ENCODE measurements around the gene PLEKHA7. TPM values are rescaled to one million over a fixed set of nuclear protein-coding genes. Genes with fewer than 3 reads are reported as not detected.

Gene PLEKHA7
- total RNA-seq, 1 experiment from 2014 or later = 4.4 TPM

GRCh38 chr11:16809886-16810668 lies 204.1 kb downstream of the PLEKHA7 start:
- Histone ChIP-seq H3K4me3 (ENCODE audit: low read length) (no peak overlapping the region), H3K4me2 (ENCODE audit: low read depth, low read length, poor library complexity, severe bottlenecking) (no peak overlapping the region), H3K4me1 (ENCODE audit: low read length) (no peaks in the 10 kb centered on the region), H3K27ac (ENCODE audit: low read length) (no peak overlapping the region), H4K20me1 (ENCODE audit: insufficient read depth, low read depth, low read length) (no peaks in the 10 kb centered on the region), H3K9me3 (ENCODE audit: low read length) (no peaks in the 10 kb centered on the region), H3K79me2 (ENCODE audit: low read length) (no peaks in the 10 kb centered on the region), H3K27me3 (ENCODE audit: low read length) (no peaks in the 10 kb centered on the region), H3K36me3 (ENCODE audit: insufficient read depth, low read length) (no peaks in the 10 kb centered on the region), H2AFZ (ENCODE audit: low read length) (no peak overlapping the region), H3K9me2 (replicated peaks; ENCODE audit: insufficient read depth, low read length) (no peaks in the 10 kb centered on the region), H3K9ac (ENCODE audit: low read length) (no peak overlapping the region)
- no peak for DNase-seq

- H3K4me3 ChIP-seq (ENCODE audit: low read length) = no peak overlapping the region
- H3K4me1 ChIP-seq (ENCODE audit: low read length) = no peaks in the 10 kb centered on the region
- no peak overlapping the region for H3K9ac ChIP-seq (ENCODE audit: low read length)
- H3K9me2 ChIP-seq (replicated peaks; ENCODE audit: insufficient read depth, low read length) = no peaks in the 10 kb centered on the region
- H3K27me3 ChIP-seq (ENCODE audit: low read length) = no peaks in the 10 kb centered on the region
- no peaks in the 10 kb centered on the region for H4K20me1 ChIP-seq (ENCODE audit: insufficient read depth, low read depth, low read length)
- no peaks in the 10 kb centered on the region for H3K9me3 ChIP-seq (ENCODE audit: low read length)
- no peaks in the 10 kb centered on the region for H3K36me3 ChIP-seq (ENCODE audit: insufficient read depth, low read length)
- no peaks in the 10 kb centered on the region for H3K79me2 ChIP-seq (ENCODE audit: low read length)
- H3K4me2 ChIP-seq (ENCODE audit: low read depth, low read length, poor library complexity, severe bottlenecking) = no peak overlapping the region
- no peak for DNase-seq
- no peak overlapping the region for H3K27ac ChIP-seq (ENCODE audit: low read length)
- no peak overlapping the region for H2AFZ ChIP-seq (ENCODE audit: low read length)
Measured at GRCh38 chr11:16807306-16807705, 206.9 kb downstream of the PLEKHA7 start.

GRCh38 chr11:16806791-16807190 lies 207.4 kb downstream of the PLEKHA7 start:
- no peaks in the 10 kb centered on the region for H4K20me1 ChIP-seq (ENCODE audit: insufficient read depth, low read depth, low read length)
- H3K36me3 ChIP-seq (ENCODE audit: insufficient read depth, low read length) = no peaks in the 10 kb centered on the region
- DNase-seq = no peak
- H3K4me1 ChIP-seq (ENCODE audit: low read length) = no peaks in the 10 kb centered on the region
- no peaks in the 10 kb centered on the region for H3K79me2 ChIP-seq (ENCODE audit: low read length)
- no peaks in the 10 kb centered on the region for H3K27me3 ChIP-seq (ENCODE audit: low read length)
- no peak overlapping the region for H3K27ac ChIP-seq (ENCODE audit: low read length)
- no peak overlapping the region for H3K9ac ChIP-seq (ENCODE audit: low read length)
- no peak overlapping the region for H3K4me3 ChIP-seq (ENCODE audit: low read length)
- no peak overlapping the region for H3K4me2 ChIP-seq (ENCODE audit: low read depth, low read length, poor library complexity, severe bottlenecking)
- no peak overlapping the region for H2AFZ ChIP-seq (ENCODE audit: low read length)
- no peaks in the 10 kb centered on the region for H3K9me3 ChIP-seq (ENCODE audit: low read length)
- H3K9me2 ChIP-seq (replicated peaks; ENCODE audit: insufficient read depth, low read length) = no peaks in the 10 kb centered on the region

DNA sequence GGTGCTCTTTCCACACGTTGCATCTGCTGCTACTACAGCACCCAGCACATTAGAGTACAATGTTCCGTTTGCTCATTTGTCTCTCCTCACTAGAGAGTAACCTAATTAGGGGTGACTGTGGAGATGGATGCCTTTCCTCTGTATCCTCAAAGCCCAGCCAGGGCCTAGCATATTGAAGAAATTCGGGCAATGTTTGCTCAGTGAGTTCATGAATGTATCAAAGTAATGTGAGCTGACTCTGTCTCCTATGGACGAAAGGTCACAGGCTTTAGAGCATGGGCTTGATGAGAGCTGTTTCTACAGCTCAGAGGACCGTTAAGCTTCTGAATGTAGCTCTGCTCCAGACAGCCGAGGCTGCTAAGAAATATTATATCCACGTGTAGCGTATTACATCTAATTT lies 208.3 kb downstream of the PLEKHA7 start:
- DNase-seq = no peak
- H3K4me2 ChIP-seq (ENCODE audit: low read depth, low read length, poor library complexity, severe bottlenecking) = no peak overlapping the region
- H3K9ac ChIP-seq (ENCODE audit: low read length) = no peak overlapping the region
- H3K36me3 ChIP-seq (ENCODE audit: insufficient read depth, low read length) = no peaks in the 10 kb centered on the region
- no peaks in the 10 kb centered on the region for H3K9me2 ChIP-seq (replicated peaks; ENCODE audit: insufficient read depth, low read length)
- no peak overlapping the region for H3K27ac ChIP-seq (ENCODE audit: low read length)
- no peaks in the 10 kb centered on the region for H3K27me3 ChIP-seq (ENCODE audit: low read length)
- H3K4me1 ChIP-seq (ENCODE audit: low read length) = no peaks in the 10 kb centered on the region
- no peaks in the 10 kb centered on the region for H4K20me1 ChIP-seq (ENCODE audit: insufficient read depth, low read depth, low read length)
- no peaks in the 10 kb centered on the region for H3K9me3 ChIP-seq (ENCODE audit: low read length)
- H2AFZ ChIP-seq (ENCODE audit: low read length) = no peak overlapping the region
- no peak overlapping the region for H3K4me3 ChIP-seq (ENCODE audit: low read length)
- H3K79me2 ChIP-seq (ENCODE audit: low read length) = no peaks in the 10 kb centered on the region

DNA sequence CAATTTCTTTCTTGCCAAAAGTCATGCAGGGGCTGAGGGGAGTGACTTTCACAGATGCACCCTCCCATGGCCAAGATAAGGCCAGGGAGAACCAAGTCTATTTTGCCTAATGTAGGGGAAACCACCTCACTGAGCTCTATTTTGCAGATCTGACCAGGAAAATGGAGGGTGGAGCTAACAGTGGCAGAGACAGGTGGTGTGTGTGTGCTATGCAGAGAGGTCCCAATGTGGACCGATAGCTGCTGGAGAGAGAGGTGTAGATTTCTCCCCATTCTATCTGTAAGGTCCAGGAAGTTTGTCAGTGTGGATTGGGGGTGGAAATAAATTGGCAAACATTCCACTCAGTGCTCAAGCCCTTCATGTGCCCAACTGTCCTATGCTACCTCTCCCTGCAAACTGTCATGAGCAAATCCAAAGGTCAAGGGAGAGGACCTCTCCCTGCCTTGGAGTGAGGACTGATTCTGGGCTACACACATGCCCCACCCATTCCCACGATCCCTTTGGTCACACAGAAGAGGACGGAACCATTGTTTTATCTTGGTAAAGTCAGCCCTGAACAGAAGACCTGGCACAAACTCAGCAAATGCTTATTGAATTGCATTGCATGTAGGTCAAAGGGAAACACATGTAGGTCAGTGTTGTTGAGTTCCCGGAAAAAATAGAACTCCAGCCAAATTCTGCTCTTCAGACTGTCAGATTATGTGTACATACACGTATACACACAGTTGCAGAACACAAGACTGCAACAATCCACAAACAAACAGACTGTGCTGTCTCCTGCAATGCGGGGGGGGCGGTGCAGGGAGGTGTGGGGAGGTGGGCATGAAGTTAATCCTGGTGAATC lies 209.9 kb downstream of the PLEKHA7 start:
- no peak for DNase-seq
- no peak overlapping the region for H3K9ac ChIP-seq (ENCODE audit: low read length)
- no peaks in the 10 kb centered on the region for H3K9me3 ChIP-seq (ENCODE audit: low read length)
- no peaks in the 10 kb centered on the region for H3K36me3 ChIP-seq (ENCODE audit: insufficient read depth, low read length)
- no peaks in the 10 kb centered on the region for H3K27me3 ChIP-seq (ENCODE audit: low read length)
- H4K20me1 ChIP-seq (ENCODE audit: insufficient read depth, low read depth, low read length) = no peaks in the 10 kb centered on the region
- H3K4me2 ChIP-seq (ENCODE audit: low read depth, low read length, poor library complexity, severe bottlenecking) = no peak overlapping the region
- H3K79me2 ChIP-seq (ENCODE audit: low read length) = no peaks in the 10 kb centered on the region
- no peak overlapping the region for H3K4me3 ChIP-seq (ENCODE audit: low read length)
- no peak overlapping the region for H3K27ac ChIP-seq (ENCODE audit: low read length)
- H2AFZ ChIP-seq (ENCODE audit: low read length) = no peak overlapping the region
- H3K4me1 ChIP-seq (ENCODE audit: low read length) = no peaks in the 10 kb centered on the region
- no peaks in the 10 kb centered on the region for H3K9me2 ChIP-seq (replicated peaks; ENCODE audit: insufficient read depth, low read length)

DNA sequence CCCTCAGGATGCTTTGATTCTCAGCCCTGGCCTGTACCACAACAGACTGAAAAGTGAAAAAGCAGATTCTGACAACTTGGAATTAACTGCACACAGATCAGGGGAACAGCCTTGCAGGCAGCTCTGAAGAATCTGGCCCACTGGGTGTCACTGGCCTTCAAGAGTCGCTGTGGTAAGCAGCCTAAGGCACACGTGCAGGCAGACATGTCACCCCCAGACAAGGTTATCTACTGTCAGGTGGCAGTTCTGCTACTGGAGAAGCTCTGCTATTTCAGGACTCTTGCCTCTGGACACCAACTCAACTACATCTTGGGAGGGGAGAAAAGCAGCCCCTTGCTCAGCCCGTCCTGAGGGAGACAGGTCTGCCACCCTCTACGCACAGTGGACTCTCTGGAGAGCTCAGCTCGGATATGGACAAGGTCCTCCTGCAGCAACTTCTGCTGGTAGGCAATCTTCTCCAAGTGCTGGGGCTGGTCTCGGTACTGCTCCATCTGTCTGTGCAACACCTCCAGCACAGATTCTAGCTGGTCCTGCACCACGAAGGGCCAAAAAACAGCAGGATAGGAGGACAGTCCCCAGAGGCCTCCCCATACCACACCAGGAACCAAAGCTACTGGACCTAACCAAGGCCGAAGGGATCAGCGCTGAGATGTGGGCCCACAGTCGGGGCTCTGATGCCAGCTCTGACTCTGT lies 212.8 kb downstream of the PLEKHA7 start:
- Histone ChIP-seq H3K4me3 (ENCODE audit: low read length) (no peak overlapping the region), H3K9ac (ENCODE audit: low read length) (no peak overlapping the region), H3K4me1 (ENCODE audit: low read length) (no peaks in the 10 kb centered on the region), H4K20me1 (ENCODE audit: insufficient read depth, low read depth, low read length) (no peaks in the 10 kb centered on the region), H3K4me2 (ENCODE audit: low read depth, low read length, poor library complexity, severe bottlenecking) (no peak overlapping the region), H2AFZ (ENCODE audit: low read length) (no peak overlapping the region), H3K79me2 (ENCODE audit: low read length) (no peaks in the 10 kb centered on the region), H3K9me2 (replicated peaks; ENCODE audit: insufficient read depth, low read length) (no peaks in the 10 kb centered on the region), H3K36me3 (ENCODE audit: insufficient read depth, low read length) (no peaks in the 10 kb centered on the region), H3K9me3 (ENCODE audit: low read length) (no peaks in the 10 kb centered on the region), H3K27ac (ENCODE audit: low read length) (no peak overlapping the region), H3K27me3 (ENCODE audit: low read length) (no peaks in the 10 kb centered on the region)
- DNase-seq = no peak

GRCh38 chr11:16800382-16800781 lies 213.8 kb downstream of the PLEKHA7 start:
- Histone ChIP-seq H2AFZ (ENCODE audit: low read length) (no peak overlapping the region), H3K27ac (ENCODE audit: low read length) (no peak overlapping the region), H3K9me3 (ENCODE audit: low read length) (no peaks in the 10 kb centered on the region)

DNA sequence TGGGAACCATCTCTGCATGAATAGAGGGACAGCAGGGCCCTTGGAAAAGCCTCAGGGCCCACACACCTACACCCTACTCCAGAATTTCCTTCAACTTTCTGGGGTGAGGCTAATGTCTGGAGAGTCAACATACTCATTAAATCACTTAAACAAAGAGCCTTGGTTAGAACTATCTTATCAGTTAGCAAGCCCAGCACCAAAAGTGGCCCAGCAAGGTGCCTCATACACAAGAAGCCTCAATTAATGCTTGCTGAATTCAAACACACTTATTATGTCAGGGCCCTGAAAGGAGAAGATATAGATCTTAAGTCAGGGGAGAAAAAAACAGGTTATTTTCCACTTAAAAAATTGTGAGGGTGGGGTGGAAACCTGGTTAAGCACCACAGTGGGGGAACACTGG lies 214.3 kb downstream of the PLEKHA7 start:
- DNase-seq = no peak
- H3K9me3 ChIP-seq (ENCODE audit: low read length) = no peaks in the 10 kb centered on the region

More at GRCh38 chr11:16800382-16800781, 213.8 kb downstream of the PLEKHA7 start:
- Histone ChIP-seq H3K9ac (ENCODE audit: low read length) (no peak overlapping the region), H3K79me2 (ENCODE audit: low read length) (no peaks in the 10 kb centered on the region), H3K27me3 (ENCODE audit: low read length) (no peaks in the 10 kb centered on the region), H3K4me3 (ENCODE audit: low read length) (no peak overlapping the region), H4K20me1 (ENCODE audit: insufficient read depth, low read depth, low read length) (no peaks in the 10 kb centered on the region), H3K4me2 (ENCODE audit: low read depth, low read length, poor library complexity, severe bottlenecking) (no peak overlapping the region), H3K4me1 (ENCODE audit: low read length) (no peaks in the 10 kb centered on the region), H3K9me2 (replicated peaks; ENCODE audit: insufficient read depth, low read length) (no peaks in the 10 kb centered on the region), H3K36me3 (ENCODE audit: insufficient read depth, low read length) (no peaks in the 10 kb centered on the region)
- DNase-seq = no peak

More for the DNA sequence above, 214.3 kb downstream of the PLEKHA7 start:
- Histone ChIP-seq H3K4me3 (ENCODE audit: low read length) (no peak overlapping the region), H4K20me1 (ENCODE audit: insufficient read depth, low read depth, low read length) (no peaks in the 10 kb centered on the region), H3K4me2 (ENCODE audit: low read depth, low read length, poor library complexity, severe bottlenecking) (no peak overlapping the region), H3K27ac (ENCODE audit: low read length) (no peak overlapping the region), H3K9me2 (replicated peaks; ENCODE audit: insufficient read depth, low read length) (no peaks in the 10 kb centered on the region), H3K4me1 (ENCODE audit: low read length) (no peaks in the 10 kb centered on the region), H3K36me3 (ENCODE audit: insufficient read depth, low read length) (no peaks in the 10 kb centered on the region), H3K27me3 (ENCODE audit: low read length) (no peaks in the 10 kb centered on the region), H3K9ac (ENCODE audit: low read length) (no peak overlapping the region), H3K79me2 (ENCODE audit: low read length) (no peaks in the 10 kb centered on the region), H2AFZ (ENCODE audit: low read length) (no peak overlapping the region)

All from Karpas-422 (cell line).